ENCODE results near the gene RIPOR3. TPM values are rescaled to one million over a fixed set of nuclear protein-coding genes. Genes with fewer than 3 reads are reported as not detected.
"Not testable (repeated sequence)": the region's sequence is repeated elsewhere in the genome, so short reads cannot be mapped to it uniquely, and the experiment has no call there.

Gene RIPOR3
- total and polyA plus RNA-seq, 4 donors = 5.6 to 90.3 (median 16.3) TPM

DNA sequence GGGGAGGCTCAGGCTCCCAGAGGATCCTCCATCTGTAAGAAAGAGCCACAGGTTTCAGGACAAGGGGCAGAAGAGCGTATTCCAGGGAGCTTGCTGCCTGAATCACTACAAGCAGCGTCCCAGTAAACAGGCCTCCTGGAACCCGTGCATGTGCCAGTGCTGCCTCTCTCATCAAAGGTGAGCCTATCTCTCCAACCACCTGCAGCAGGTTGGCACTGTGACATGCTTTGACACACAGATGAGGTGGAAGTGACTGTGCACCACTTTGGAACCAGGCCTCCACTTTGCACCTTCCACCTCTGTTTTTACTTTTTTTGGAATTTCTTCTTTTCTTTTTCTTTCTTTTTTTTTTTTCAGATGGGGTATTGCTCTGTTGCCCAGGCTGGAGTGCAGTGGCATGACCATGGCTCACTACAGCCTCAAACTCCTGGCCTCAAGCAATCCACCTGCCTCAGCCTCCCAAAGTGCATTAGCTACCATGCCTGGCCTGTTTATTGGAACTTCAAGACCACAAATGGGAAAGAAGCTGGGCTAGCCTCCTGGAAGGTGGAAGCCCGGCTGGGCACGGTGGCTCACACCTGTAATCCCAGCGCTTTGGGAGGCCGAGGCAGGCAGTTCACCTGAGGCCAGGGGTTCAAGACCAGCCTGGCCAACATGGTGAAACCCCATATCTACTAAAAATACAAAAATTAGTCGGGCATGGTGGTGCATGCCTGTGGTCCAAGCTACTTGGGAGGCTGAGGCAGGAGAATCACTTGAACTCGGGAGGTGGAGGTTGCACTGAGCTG is 12.5 kb upstream of the RIPOR3 start:
- 94% methylated on average over 9 of the region's 9 CpGs for WGBS
- H3K9me3 ChIP-seq (ENCODE audit: control insufficient read depth in 4 of 4, low read length in 3 of 4); H3K36me3 ChIP-seq (ENCODE audit: control insufficient read depth in 4 of 4, insufficient read depth in 3 of 4, low read depth in 1 of 4, low read length in 3 of 4); H3K9ac ChIP-seq (ENCODE audit: low read depth in 1 of 2, low read length in 2 of 2); DNase-seq (ENCODE audit: low spot score); H3K27ac ChIP-seq (ENCODE audit: low read depth in 1 of 2, low read length in 2 of 2); H3K4me3 ChIP-seq (ENCODE audit: low read depth in 1 of 3, low read length in 3 of 3); H3K4me1 ChIP-seq (ENCODE audit: control insufficient read depth in 4 of 4, insufficient read depth in 4 of 4, low read length in 3 of 4); H3K27me3 ChIP-seq (ENCODE audit: control insufficient read depth in 4 of 4, insufficient read depth in 4 of 4, low read length in 3 of 4): not testable (repeated sequence)

DNA sequence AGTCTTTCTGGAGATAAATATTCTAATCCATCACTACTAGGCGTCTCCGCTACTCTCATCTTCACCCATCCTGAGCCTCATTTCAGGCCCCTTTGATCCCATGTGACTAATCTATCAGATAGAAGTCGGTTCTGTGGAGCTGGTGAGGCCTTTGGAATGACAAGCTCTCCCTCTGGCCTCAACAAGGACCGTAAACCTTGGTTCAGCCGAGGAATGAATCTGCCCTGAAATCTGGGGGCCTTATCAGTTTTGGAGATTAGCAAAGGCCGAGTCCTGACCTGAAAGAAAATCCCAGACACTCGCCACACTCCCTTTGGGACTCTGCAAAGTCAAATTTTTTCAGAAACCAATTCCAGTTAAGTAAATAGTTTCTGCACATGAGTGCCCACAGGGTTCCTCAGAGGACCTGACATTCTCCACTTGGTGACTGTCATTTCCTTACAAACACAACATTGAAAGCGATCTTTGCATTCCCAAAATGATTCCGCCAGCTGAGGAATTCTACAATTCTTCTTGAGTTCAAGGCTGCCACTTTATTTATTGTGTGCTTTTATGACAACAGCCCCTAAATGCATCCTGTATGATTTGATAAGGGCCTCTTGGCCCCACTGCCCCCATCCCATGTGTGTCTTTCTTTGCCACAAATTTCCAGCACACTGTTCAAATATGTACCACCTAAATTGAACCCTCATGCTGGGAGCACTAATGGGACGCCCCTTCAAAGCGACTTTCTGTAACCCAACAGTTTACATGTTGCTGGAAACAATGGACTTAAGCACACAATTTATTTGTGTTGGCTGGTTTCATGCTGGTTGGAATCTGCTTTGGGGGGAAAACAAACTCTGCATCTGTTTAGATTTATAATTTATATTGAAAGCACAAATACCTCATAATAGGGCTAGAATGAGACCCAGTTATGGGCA is 10.0 kb upstream of the RIPOR3 start:
- 87% methylated on average over 11 of the region's 11 CpGs for WGBS
- H3K36me3 ChIP-seq (ENCODE audit: control insufficient read depth in 4 of 4, insufficient read depth in 3 of 4, low read depth in 1 of 4, low read length in 3 of 4) = no peaks in the 10 kb centered on the region
- TF ChIP-seq, protein P1, sequence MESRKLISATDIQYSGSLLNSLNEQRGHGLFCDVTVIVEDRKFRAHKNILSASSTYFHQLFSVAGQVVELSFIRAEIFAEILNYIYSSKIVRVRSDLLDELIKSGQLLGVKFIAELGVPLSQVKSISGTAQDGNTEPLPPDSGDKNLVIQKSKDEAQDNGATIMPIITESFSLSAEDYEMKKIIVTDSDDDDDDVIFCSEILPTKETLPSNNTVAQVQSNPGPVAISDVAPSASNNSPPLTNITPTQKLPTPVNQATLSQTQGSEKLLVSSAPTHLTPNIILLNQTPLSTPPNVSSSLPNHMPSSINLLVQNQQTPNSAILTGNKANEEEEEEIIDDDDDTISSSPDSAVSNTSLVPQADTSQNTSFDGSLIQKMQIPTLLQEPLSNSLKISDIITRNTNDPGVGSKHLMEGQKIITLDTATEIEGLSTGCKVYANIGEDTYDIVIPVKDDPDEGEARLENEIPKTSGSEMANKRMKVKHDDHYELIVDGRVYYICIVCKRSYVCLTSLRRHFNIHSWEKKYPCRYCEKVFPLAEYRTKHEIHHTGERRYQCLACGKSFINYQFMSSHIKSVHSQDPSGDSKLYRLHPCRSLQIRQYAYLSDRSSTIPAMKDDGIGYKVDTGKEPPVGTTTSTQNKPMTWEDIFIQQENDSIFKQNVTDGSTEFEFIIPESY (IDR thresholded peaks at IDR 0.05) = no peak
- TF ChIP-seq YY1 (IDR thresholded peaks at IDR 0.05) = no peak
- no peak for TF ChIP-seq REST (IDR thresholded peaks at IDR 0.05)
- TF ChIP-seq RXRA (IDR thresholded peaks at IDR 0.05) = no peak
- TF ChIP-seq, protein P2, sequence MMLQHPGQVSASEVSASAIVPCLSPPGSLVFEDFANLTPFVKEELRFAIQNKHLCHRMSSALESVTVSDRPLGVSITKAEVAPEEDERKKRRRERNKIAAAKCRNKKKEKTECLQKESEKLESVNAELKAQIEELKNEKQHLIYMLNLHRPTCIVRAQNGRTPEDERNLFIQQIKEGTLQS (IDR thresholded peaks at IDR 0.05) = no peak
- no peak for TF ChIP-seq FOXA2 (IDR thresholded peaks at IDR 0.05)
- no peak for TF ChIP-seq GABPA (IDR thresholded peaks at IDR 0.05 in 1 of 2, conservative IDR thresholded peaks at IDR 0.05 in 1 of 2)
- no peak for TF ChIP-seq HNF4G (IDR thresholded peaks at IDR 0.05)
- TF ChIP-seq EGR1 (IDR thresholded peaks at IDR 0.05; ENCODE audit: low read depth in 2 of 2) = no peak
- no peak for TF ChIP-seq MAX (IDR thresholded peaks at IDR 0.05)
- no peak for TF ChIP-seq FOXA1 (IDR thresholded peaks at IDR 0.05)
- no peak for TF ChIP-seq RAD21 (IDR thresholded peaks at IDR 0.05)
- TF ChIP-seq TAF1 (conservative IDR thresholded peaks at IDR 0.05) = no peak
- no peak for TF ChIP-seq JUND (IDR thresholded peaks at IDR 0.05)
- no peak for TF ChIP-seq HNF4A (conservative IDR thresholded peaks at IDR 0.05)
- H3K27ac ChIP-seq (ENCODE audit: low read depth in 1 of 2, low read length in 2 of 2) = no peak overlapping the region
- no peaks in the 10 kb centered on the region for H3K27me3 ChIP-seq (ENCODE audit: control insufficient read depth in 4 of 4, insufficient read depth in 4 of 4, low read length in 3 of 4)
- no peaks in the 10 kb centered on the region for H3K9me3 ChIP-seq (ENCODE audit: control insufficient read depth in 4 of 4, low read length in 3 of 4)
- no peak for DNase-seq (ENCODE audit: low spot score)
- H3K4me3 ChIP-seq (ENCODE audit: low read depth in 1 of 3, low read length in 3 of 3) = no peak overlapping the region
- H3K4me1 ChIP-seq (ENCODE audit: control insufficient read depth in 4 of 4, insufficient read depth in 4 of 4, low read length in 3 of 4) = no peaks in the 10 kb centered on the region
- H3K9ac ChIP-seq (ENCODE audit: low read depth in 1 of 2, low read length in 2 of 2) = no peak overlapping the region

Measured in liver (tissue), 9 donors.